MM.1S (cell line): ENCODE data around the gene HYAL4.

Experiments used
- CTCF ChIP-seq: fragments of 300-600 bp; sonication (generic); IDR thresholded peaks from 2 replicates; pipeline ENCODE4 v1.5.1; 2016; ENCODE audit warnings: antibody characterized with exemption, low read length, mixed read lengths
- EZH2 ChIP-seq: fragments of 300-600 bp; sonication (generic); optimal IDR thresholded peaks from 2 replicates; pipeline ENCODE3; 2017; ENCODE audit warnings: low read depth, mild to moderate bottlenecking, antibody characterized with exemption, low read length, mixed read lengths
- EZH2phosphoT487 ChIP-seq: fragments of 300-600 bp; sonication (generic); IDR thresholded peaks from 2 replicates; pipeline ENCODE4 v1.6.1; 2018; ENCODE audit warnings: antibody characterized with exemption, low read length

DNA sequence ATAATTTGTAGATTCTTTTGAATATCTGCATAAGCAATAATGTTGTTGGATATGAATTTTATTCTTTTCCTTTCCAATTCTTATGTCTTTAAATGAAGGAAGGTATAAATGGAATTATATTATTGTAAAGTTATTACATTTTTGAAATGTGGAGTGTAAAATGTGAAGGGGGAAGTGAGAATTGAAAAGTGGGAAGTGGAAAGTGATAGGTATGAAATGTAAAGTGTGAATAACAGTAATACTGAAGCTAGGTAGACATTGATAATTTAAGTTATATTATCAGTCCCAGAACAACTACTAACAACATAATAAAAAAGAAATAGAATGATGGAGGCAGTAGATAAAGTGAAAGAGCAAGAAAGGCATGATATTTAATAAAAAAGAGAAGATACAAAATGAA lies 39.7 kb upstream of the HYAL4 start:
- TF ChIP-seq EZH2 = no peak
- no peak for TF ChIP-seq CTCF
- TF ChIP-seq EZH2phosphoT487 = no peak
